NCI-H510A treated with DMSO at 0.1 percent for 48 hours (cell line): Measurements from ENCODE around the gene MED17.
"Not testable (repeated sequence)": the region's sequence is repeated elsewhere in the genome, so short reads cannot be mapped to it uniquely, and the experiment has no call there.

Experiments used
- DNase-seq: peaks from one replicate; lab custom pipeline; 2025; lab: John Stamatoyannopoulos, UW

The MED17 gene

DNA sequence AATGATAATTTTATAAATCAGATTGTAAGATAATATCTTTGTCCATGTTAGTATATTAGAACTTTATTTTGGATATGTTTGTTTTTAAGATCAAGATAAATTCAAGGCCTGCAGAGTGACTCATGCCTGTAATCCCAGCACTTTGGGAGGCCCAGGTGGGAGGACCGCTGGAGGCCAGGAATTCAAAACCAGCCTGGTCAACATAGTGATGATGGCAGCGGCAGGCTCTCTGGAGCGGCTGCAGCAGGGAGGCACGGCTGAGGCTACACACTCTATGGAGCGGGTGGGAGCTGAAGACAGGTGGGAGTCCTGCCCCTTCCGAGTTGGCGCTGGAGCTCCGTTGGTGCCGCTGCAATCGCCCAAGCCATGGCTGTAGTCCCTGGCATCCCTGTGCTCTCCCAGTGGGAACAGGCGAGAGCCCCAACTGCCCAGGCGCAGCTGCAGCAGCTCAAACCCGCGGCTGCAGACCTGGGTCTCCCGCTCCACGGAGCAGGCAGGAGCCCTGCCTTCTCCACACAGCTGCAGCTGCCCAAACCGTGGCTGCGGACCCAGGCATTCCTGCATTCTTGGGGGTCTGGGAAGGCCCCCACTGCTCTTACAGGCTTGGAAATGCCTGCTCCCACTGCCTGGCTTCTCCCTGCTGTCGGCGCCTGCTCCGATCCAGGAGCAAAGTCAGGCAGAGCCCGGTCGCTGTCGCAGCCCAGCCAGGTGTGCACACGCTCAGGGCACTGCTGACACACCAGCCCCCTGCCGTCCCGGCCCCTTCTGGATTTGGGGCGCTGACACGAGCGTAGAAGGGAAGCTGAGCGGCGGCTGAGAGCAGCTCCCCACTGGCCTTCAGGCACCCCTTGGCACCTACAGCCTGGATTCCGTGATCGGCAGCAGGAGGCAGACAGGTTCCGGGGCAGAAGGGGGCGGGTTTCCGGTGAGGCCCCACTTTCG is 25.9 kb upstream of the MED17 start:
- no peak for DNase-seq

DNA sequence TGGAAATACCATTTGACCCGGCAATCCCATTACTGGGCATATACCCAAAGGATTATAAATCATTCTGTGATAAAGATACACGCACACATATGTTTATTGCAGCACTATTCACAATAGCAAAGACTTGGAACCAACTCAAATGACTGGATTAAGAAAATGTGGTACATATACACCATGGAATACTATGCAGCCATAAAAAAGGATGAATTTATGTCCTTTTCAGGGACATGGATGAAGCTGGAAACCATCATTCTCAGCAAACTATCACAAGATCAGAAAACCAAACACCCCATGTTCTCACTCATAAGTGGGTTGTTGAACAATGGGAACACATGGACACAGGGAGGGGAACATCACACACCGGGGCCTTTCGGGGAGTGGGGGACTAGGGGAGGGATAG is 25.0 kb upstream of the MED17 start:
- DNase-seq = not testable (repeated sequence)

DNA sequence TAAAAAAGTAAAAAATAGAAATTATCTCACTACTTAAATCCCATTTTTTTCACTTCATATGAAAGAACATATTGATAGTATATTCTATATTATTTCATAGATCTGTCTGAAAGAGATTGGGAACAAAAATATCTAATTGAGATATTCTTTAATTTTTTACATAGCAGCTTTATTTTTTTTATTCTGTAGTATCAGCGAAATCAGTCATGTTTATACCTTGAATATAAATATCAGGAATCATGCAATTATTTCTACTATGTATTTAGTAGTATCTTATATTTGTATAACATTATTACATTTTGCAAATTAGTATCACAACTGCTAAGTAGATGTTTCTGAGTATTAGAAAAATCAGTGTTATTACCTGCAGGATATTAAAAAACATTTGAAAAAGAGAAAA is 22.2 kb upstream of the MED17 start:
- DNase-seq = no peak

DNA sequence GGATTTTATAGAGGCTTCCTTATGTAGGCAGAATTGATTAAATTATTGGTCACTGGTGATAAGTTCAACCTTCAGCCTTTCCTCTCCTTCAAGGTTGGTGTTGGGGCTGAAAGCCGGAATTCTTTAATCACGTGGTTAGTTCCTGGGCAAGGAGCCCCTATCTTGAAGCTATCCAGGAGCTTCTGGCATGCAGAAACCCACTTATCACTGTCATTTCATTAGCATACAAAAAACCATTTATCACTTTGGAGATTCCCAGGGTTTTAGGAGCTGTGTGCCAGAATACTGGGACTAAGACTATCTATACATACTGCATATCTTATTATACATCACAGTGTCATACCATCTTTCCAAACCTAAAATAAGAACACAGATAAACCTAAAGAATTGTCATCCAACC is 18.5 kb upstream of the MED17 start:
- no peak for DNase-seq

DNA sequence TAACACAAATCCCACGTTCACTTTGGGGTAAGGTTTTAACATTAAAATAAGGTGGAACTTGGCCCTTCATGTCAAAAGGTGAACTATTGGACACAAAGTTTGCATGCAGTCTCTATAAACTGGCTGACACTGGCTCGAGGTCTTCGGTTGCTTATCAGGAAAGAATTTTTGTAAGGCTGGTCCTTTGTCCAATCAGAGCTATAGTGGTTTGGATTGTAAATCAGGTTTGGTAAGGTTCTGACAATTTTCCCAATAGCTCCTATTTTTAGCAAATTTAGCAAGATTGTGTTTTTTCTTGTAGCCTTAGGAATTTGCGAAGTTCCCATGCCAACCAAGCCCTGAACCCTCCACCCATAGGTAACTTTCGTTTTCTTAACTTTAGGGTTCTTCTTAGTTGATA is 17.6 kb upstream of the MED17 start:
- DNase-seq = no peak

DNA sequence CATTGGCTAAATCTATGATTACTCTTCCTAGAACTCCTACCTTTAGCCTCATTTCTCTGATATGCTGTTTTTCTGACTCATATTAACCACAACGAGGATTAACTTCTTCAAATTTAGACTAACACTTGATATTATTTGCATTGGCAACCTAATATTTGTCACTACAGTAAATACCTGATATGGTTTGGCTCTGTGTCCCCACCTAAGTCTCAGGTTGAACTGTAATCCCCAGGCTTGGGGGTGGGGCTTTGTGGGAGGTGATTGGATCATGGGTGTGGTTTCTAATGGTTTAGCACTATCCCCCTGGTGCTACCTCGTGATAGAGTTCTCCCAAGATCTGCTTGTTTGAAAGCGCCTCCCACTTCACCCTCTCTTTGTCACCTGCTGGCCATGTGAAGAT is 17.1 kb upstream of the MED17 start:
- DNase-seq = no peak

DNA sequence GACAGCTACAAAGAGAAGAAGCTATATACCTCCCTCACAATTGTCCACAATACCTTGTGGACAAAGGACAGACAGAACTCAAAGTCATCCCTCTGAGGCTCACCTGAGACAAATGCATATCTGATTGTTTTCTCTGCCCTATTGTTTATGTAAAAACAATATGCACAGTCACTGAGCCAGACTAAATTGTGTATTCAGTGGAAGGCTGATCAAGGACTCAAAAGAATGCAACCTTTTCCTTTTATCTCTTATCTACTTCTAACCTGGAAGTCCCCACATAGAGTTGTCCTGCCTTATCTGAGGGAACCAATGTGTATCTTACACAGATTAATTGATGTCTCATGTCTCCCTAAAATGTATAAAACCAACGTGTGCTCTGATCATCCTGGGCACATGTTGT is 13.9 kb upstream of the MED17 start:
- DNase-seq = no peak

DNA sequence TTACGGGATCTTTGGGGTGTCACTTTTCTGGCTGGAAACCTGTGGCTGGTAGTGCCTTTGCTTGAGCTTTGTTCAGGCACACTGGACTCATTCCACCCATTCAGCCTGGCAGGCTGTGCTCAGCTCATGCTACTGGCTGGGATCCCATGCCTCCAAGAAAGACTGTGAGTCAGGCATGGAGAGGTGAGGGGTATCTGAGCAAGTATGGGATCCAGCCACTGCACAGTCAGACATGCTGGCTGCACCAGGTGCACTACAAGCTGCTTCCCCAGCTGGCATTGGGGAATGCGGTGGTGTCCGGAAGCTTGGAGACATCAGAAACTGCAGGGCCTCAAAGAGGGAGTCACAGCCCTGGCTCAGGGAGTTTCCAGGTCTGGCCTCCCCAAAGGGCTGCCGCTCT is 12.0 kb upstream of the MED17 start:
- DNase-seq = no peak

DNA sequence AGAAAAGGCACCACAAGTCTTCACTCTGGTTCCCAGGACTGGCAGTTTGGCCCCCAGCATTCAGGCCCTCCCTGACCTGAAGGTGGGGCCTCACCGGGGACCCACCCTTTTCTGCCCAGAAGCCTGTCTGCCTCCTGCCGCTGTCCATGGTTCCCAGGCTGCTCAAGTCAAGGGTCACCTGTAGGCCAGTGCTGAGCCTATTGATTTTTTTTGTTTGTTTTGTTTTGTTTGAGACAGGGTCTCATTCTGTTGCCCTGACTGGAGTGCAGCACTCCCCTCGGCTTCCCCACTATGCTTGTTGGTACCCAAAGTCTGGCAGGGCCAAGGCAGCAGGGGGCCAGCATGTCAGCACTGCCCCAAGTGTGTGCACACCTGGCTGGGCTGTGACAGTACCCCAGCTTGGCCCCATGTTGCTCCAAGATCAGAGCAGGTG is 11.0 kb upstream of the MED17 start:
- no peak for DNase-seq

DNA sequence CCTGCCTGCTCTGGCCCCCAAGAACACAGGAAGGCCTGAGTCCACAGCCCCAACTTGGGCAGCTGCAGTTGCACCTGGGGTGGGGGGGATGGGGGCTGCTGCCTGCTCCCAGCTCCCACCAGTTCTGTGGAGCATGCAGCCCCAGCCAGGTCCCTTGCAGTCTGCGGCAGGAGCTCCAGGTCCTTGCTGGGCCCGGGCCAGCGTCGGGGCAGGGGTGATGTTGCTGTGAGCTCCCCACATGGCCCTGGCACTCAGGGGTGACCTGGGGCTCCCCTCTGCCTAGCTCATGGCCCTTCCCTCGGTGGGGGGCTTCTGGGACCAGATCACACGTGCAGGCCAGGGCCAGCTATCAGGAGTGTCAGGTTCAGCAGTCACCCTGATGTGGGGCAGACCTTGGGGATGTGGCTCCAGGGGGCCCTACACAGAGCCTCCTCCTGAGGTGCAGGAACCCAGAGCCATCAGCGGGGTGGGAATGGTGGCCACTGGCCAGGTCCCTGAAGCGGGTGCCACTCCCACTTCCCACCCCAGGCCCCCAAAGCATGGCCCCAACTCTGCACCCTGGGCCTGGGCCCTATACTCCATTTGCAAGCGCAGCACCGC is 10.4 kb upstream of the MED17 start:
- DNase-seq = no peak

DNA sequence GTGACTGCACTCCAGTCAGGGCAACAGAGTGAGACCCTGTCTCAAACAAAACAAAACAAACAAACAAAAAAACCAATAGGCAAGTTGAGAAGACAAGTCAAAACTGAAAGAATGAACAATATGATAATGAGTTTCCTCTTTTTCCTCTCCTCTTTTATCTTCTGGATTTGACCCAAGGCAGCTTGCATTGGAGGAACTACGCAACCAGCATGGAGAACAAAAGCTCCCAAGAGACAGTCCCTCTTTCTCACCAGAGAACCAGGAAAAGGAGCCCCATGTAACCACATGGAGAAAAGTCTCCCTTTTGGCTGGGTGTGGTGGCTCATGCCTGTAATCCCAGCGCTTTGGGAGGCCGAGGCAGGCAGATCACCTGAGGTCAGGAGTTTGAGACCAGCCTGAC is 9.5 kb upstream of the MED17 start:
- DNase-seq = not testable (repeated sequence)

DNA sequence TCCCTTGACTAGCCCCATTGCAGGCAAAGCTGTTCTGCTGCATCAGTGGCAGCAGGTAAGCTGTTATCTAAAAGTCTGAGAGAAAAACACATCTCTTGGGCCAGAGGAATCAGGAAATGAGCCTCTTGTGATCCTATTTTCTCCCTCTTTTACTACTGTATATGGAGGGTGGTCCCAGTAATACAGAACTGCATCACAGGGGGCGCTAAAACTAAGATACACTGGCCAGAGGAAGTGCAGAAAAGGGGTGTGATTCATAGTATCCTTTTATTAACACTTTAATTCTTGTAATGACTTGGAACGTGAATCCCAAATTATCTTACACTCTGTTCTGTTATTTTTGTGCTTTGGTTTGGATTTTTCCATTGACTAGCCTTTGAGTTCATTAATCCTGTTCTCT is 8.8 kb upstream of the MED17 start:
- no peak for DNase-seq

DNA sequence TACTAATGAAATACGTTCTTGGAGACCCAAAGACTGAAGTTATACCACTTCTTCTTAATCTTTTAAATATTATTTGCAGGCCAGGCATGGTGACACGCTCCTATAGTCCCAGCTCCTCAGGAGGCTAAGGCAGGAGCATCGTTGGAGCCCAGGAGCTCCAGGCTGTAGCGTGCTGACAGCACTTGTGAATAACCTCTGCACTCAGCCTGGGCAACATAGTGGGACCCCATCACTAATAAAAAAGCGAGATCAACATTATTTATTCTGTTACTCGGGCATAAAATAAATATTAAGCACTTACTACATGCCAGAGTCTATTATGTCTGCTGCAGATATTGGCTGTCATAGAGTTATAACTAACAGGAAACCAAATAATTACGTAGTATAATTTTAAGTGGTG is 720 bp upstream of the MED17 start:
- no peak for DNase-seq

DNA sequence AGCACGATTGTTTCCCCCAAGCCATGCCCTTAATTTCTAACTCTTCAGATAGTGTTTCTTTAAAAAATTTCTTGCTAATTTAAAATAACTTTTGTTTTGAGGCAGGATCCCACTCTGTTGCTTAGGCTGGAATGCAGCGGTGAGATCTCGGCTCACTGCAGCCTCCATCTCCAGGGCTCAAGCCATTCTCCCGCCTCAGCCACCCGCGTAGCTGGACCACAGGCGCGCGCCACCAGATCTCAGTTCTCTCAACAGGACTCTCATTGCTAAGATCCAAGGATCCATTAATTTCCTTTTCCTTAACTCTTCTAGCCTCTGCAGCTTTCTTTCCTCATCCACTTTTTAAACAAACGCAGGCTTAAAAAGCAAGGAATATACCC is 327 bp upstream of the MED17 start:
- DNase-seq = no peak

DNA sequence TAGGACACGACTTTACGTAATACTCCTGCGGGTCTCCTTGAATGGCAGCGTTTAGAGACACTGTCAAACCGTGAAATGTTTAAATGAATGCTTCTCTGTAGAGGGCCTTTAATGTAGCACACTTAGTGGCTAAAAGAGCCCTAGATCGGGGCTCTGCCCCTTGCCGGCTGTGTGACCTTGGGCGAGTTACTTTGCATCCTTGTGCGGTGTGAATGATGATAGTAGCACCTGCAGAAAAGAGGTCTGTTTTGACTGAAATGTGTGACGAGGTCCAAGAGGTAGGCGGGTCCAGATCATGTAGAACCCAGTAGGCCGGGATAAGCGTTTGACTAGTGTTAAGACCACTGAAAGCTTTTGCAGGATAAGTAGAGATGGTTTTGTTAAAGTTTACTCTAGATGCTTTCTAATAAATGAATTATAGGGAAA is 866 bp downstream of the MED17 start:
- DNase-seq = peak; percentile 40

DNA sequence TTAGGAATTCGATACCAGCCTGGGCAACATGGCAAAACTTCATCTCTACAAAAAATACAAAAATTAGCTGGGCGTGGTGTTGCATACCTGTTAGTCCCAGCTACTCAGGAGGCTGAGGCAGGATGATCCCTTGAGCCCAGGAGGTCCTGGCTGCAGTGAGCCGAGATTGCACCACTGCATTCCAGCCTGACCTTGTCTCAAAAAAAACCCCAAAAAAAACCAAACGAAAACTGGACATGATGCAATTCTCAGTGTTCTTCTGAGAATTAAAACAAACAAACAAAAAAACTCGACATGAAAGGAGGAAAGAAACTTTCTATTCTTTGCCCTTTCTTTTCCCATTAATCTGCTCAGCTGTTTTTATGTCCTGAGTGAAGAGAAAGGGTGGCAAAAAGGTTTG is 7.4 kb downstream of the MED17 start:
- no peak for DNase-seq

DNA sequence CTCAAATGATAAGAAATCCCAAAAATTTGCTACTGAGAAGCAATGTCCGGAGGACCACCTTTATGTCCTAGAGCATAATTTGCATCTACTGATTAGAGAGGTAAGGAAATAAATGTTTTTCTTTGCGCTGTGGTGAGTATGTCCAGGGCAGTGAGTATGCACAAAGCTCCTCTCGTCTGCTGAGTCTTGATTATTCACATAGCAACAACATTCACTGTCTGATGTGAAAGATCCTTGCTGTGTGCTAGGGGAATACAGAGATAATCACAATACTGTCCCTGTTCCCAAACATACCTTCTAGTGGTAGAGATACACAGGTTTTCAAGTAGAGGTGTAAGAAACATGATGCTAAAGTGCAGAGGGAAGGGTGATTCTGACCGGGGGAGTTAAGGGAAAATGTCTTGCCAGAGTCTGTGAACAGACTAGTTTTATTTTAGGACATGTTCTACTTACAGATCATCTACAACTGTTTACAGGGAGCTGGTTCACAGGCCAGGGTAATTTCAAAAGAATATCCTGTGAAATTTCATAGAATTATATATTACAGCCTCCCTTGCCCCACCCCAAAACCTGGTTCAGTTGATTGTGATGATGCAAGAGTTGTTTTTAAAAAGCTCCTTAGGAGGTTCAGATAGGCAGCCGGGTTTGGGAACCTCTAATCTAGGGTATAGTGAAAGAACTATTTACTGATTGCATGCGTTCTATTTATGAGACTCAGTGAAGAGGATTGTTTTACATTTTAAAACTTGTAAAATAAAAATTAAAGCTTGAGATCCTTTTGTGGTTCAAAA is 12.6 kb downstream of the MED17 start:
- DNase-seq = no peak

DNA sequence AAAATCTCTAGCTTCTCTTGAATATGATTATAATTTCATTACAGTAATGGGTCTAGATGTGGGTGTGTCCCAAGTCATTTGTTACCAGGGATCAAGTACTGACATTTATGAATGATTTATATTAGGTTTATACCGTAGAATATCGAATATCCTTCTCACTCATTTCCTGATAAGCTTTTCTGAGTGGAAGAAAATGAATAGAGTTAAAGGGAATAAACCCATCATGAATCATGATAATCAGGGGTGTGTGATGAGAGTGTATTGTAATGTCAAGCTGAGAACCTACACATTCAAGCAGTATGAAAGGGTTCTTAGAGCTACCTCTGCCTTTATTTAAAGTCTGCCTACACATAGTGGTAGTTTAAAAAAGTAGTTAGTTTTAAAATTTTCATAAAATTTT is 17.3 kb downstream of the MED17 start:
- DNase-seq = no peak

DNA sequence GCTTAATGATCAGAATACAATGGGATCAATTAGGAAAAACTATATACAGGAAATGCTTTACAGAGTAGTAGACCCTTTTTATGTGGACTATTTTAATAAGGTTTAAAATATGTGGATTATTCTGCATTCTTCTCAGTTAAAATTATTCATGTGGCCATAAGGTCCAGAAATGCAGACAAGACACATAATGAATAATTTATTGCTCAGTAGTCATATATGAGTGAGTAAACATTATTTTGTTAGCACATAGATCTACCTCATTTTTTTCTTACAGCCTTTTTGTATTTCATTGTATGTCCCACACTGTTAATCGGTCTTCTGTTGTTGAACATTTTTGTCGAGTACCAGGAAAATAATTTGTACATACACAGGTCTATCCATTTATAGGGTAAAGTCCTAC is 20.8 kb downstream of the MED17 start:
- DNase-seq = no peak

DNA sequence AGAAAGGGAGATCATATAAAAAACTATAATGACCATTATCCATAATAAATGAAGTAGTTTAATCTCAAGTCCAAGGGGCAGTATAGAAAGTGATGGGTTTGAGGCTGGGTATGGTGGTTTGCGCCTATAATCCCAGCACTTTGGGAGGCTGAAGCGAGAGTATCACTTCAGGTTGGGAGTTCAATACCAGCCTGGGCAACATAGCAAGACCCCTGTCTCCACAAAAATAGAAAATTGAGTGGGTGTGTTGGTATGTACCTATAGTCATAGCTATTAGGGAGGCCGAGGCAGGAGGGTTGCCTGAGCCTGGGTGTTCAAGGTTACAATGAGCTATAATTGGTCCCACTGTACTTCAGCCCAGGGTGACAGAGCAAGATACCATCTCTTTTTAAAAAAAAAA is 23.9 kb downstream of the MED17 start:
- DNase-seq = no peak

DNA sequence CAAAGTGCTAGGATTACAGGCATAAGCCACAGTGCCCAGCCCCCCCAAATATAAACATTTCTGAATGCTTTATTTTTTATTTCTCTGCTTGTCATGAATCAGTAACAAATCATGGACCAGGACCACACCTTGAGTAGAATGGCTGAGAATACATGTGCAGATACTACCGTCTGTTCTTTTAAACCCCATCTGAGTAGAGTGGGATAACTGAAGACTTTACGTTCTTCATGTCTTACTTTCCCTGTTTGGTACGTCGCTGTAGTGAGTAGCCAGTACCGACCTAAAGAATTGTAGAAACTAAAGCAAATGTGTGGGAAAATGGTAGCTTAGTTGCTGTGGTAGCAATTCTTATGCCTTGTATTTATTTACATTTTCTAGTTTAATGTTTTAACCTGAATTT is 29.9 kb downstream of the MED17 start:
- no peak for DNase-seq

DNA sequence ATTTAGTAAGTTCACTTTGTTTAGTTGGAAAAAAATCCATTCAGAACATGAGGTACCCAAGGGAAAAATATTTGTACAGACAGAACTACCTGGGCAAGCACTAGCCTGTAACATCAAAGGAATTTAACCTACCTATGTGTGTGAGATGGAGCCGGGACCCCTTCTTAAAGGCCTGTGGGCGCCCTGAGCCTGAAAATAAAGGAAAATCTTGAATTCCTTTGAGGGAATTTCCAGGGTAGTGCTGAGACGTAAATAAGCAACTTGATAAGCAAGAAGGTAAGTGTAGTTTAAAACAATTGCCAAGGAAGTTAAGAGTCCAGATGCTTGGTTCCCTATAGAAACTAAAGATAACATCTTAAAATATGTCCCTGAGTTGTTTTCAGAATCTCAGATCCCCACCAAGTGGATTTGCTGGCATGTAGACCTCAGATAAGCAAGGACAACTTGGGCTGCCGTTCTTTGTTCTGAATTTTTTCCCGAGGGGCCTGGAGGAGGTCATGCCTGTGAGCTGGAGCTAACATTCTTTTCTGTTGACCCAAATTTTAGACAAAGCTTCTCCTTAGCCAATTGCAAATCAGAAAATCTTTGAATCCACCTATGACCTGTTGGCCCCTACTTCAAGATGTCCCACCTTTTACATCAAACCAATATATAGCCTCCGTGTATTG is 31.0 kb downstream of the MED17 start:
- DNase-seq = no peak
